D721Med (cell line): ENCODE data around the gene TYRO3.
"Not testable (repeated sequence)": the region's sequence is repeated elsewhere in the genome, so short reads cannot be mapped to it uniquely, and the experiment has no call there.

Experiments
- DNase-seq: peaks from one replicate; pipeline ENCODE4 v3.0.0; 2011; ENCODE audit warnings: low spot score; ENCODE audit not compliant: insufficient read length
- FAIRE-seq: peaks from 2 replicates; lab custom pipeline; 2011; peaks lifted over from hg19 to GRCh38; lab: Jason Lieb, UNC
- CTCF ChIP-seq: IDR thresholded peaks from 2 replicates; pipeline ENCODE4 v1.5.1; 2012; ENCODE audit warnings: mild to moderate bottlenecking, control low read depth; ENCODE audit not compliant: insufficient read depth; ENCODE audit errors: missing control alignments

Gene TYRO3

GRCh38 chr15:41564960-41565502, 6.0 kb downstream of the TYRO3 start:
- no peak for TF ChIP-seq CTCF
- no peak for FAIRE-seq

GRCh38 chr15:41565702-41566101, 6.7 kb downstream of the TYRO3 start:
- no peak for FAIRE-seq
- no peak for DNase-seq
- no peak for TF ChIP-seq CTCF

More at GRCh38 chr15:41564960-41565502, 6.0 kb downstream of the TYRO3 start:
- DNase-seq: no peak

GRCh38 chr15:41566121-41566885, 7.3 kb downstream of the TYRO3 start:
- no peak for FAIRE-seq
- TF ChIP-seq CTCF: no peak

GRCh38 chr15:41567261-41567660, 8.2 kb downstream of the TYRO3 start:
- no peak for TF ChIP-seq CTCF
- no peak for DNase-seq

More at GRCh38 chr15:41566121-41566885, 7.3 kb downstream of the TYRO3 start:
- no peak for DNase-seq

GRCh38 chr15:41567862-41568261, 8.8 kb downstream of the TYRO3 start:
- FAIRE-seq (no peak), DNase-seq (no peak)
- no peak for TF ChIP-seq CTCF

More at GRCh38 chr15:41567261-41567660, 8.2 kb downstream of the TYRO3 start:
- no peak for FAIRE-seq

- DNase-seq (no peak), FAIRE-seq (no peak)
- no peak for TF ChIP-seq CTCF
These were observed 9.5 kb downstream of the TYRO3 start for GRCh38 chr15:41568350-41569017.

GRCh38 chr15:41569232-41569631, 10.2 kb downstream of the TYRO3 start:
- not testable (repeated sequence) for DNase-seq, FAIRE-seq
